ENCODE results near the gene VWA3B. TPM values are rescaled to one million over a fixed set of nuclear protein-coding genes. Genes with fewer than 3 reads are reported as not detected.

The VWA3B gene
- total and polyA plus RNA-seq, 2 donors (not counting 3 experiments of a cell fraction or from before 2014, with no cell fraction given), result not detected

GRCh38 chr2:98110741-98111140 is 23.8 kb downstream of the VWA3B start:
- DNase-seq (ENCODE audit: low read depth, low spot score) (no peak), FAIRE-seq (no peak)
- Histone ChIP-seq H3K4me2 (ENCODE audit: insufficient read depth, low read length) (no peak overlapping the region), H2AFZ (ENCODE audit: low read depth, low read length) (no peak overlapping the region), H3K4me1 (ENCODE audit: control insufficient read depth, extremely low read depth, insufficient read depth, low read length) (no peaks in the 10 kb centered on the region), H3K9me3 (replicated peaks; ENCODE audit: control insufficient read depth, insufficient read depth, low read length) (no peaks in the 10 kb centered on the region), H3K36me3 (ENCODE audit: control insufficient read depth in 2 of 2, extremely low read depth in 1 of 2, insufficient read depth in 2 of 2, low read length in 2 of 2) (no peaks in the 10 kb centered on the region), H3K9ac (replicated peaks; ENCODE audit: extremely low read depth, insufficient read depth, low read length) (no peak overlapping the region), H3K79me2 (ENCODE audit: control insufficient read depth, insufficient read depth, low read length) (no peaks in the 10 kb centered on the region), H4K20me1 (replicated peaks; ENCODE audit: control insufficient read depth, extremely low read depth, insufficient read depth, low read length) (no peaks in the 10 kb centered on the region), H3K27me3 (ENCODE audit: control insufficient read depth in 2 of 2, insufficient read depth in 2 of 2, low read length in 2 of 2) (peaks cover 2 to 7% of the 10 kb centered on the region in 2 experiments), H3K9me1 (replicated peaks; ENCODE audit: control insufficient read depth, extremely low read depth, insufficient read depth, low read length) (no peaks in the 10 kb centered on the region), H3K27ac (ENCODE audit: insufficient read depth, low read depth, low read length) (no peak overlapping the region), H3K4me3 (replicated peaks in 1 of 3; ENCODE audit: insufficient read depth in 1 of 3, low read depth in 1 of 3, low read length in 3 of 3) (no peak overlapping the region)
- CTCF ChIA-PET, result no interaction called here
- TF ChIP-seq JUN (IDR thresholded peaks at IDR 0.05; ENCODE audit: borderline replicate concordance, insufficient read depth, insufficient read length, low read depth) (no peak), GATA2 (IDR thresholded peaks at IDR 0.05; ENCODE audit: insufficient read depth, insufficient read length, low read depth, low read length) (no peak), POLR2AphosphoS5 (IDR thresholded peaks at IDR 0.05; ENCODE audit: insufficient read depth, low read depth, low read length) (no peak), POLR2A (IDR thresholded peaks at IDR 0.05; ENCODE audit: low read depth, low read length) (no peak), EZH2 (IDR thresholded peaks at IDR 0.05; ENCODE audit: borderline replicate concordance, low read depth, low read length, severe bottlenecking) (no peak), FOS (IDR thresholded peaks at IDR 0.05; ENCODE audit: borderline replicate concordance, insufficient read depth, low read length) (no peak), CTCF (IDR thresholded peaks at IDR 0.05; ENCODE audit: extremely low read depth in 1 of 2, insufficient read depth in 1 of 2, low read depth in 1 of 2, low read length in 2 of 2) (no peak), MYC (IDR thresholded peaks at IDR 0.05; ENCODE audit: low read depth, low read length) (no peak)
- TF ChIP-seq, protein P1, sequence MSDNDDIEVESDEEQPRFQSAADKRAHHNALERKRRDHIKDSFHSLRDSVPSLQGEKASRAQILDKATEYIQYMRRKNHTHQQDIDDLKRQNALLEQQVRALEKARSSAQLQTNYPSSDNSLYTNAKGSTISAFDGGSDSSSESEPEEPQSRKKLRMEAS (IDR thresholded peaks at IDR 0.05; ENCODE audit: insufficient read depth, insufficient read length), result no peak
- BruUV-seq (replicated peaks), result no TSS peak
- dilution Hi-C loops (cut with MboI; ENCODE audit: extremely low pct_ligation_motif_present, low sequenced_read_pairs) (no loop called here), intact Hi-C loops (cut with micrococcal nuclease) (no loop called here)
- POLR2A ChIA-PET, result no interaction called here

All from endothelial cell of umbilical vein (primary cell).